ENCODE data around the gene B3GAT1.

The B3GAT1 gene

GRCh38 chr11:134441281-134441680 is 29.2 kb upstream of the B3GAT1 start:
- DNase-seq, result no peak

DNA sequence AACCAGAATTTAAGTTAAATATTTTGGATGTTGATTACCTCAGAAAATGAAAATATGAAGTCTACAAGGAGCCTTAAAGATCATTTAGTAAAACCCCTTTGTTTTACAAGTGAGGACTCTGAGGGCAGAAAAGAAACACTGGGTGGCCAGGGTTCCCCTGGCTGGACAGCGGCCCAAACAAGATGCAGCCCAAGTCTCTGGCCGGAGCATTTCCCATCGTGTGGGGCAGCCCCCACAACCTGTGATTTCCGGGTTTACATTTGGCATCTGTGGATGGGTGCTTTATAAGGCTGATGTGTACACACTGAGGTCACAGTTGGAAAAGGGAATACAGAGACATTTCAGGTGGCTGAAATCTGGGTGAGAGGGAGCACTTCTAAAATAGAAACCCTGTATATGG is 28.8 kb upstream of the B3GAT1 start:
- no peak for DNase-seq

DNA sequence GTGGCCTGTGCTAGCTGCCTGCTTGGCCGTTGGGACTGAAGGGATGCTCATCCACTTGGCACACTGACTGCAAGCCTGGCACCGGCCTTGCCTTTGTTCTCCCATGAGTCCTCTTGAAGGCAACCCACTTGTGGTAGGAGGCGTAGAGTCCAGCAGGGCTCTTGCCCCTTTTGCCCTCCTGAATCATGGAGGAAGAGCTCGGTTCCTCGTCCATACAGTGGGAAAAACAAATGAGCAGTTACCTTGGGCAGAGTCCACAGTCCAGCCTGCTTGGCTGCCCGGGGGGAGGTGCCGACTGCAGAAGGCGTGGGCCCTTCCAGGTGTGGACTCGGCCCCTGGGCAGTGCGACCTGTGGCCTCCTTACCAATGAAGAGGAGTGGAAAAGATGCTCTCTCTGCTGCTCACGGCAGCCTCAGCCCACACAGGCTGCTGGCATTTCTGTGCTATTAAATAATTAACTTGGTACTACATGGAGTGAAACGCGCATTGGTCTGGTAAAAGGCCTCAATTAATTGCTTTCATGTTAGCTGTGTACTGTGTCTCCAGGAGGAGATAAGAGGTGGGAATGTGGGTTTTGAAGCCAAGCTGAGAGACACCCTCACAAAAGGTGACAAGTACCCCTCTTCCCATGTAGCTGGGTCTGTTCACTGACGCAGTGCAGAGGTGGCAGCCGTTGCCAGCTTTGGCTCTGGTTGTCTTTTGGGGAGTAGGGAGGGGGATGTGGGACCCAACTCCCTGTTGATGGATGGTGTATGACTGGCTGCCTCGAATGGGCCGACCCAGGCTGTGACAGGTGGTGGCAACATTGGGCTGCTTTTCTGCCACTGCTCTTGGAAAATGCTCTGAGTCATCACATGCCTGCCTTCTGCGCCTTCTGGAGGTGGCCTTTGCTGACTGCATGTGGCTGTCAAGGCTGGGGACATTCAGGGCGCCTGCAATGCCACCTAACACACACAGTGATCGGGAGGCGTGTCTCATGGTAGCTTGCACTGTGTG is 26.8 kb upstream of the B3GAT1 start:
- no peak for DNase-seq

DNA sequence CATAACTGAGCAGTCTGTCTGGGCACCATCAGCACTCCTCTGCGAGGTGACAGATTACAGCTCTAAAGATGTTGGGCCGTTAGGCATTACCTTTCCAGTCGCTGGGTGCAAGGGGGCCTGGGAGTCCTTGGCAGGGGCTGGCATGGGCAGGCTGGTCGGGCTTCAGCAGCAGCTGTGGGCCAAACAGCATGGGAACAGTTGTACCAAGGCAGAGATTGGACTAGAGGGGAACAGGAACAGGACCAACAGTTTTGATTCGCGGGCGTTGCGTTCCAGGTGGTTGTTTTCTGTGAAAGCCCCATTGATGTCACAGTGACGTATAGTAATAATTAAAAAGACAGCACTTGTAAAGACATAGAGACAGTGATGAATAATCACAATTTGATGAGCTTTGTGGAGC is 25.8 kb upstream of the B3GAT1 start:
- no peak for DNase-seq

- DNase-seq, result no peak
Measured at GRCh38 chr11:134436781-134437180, 24.7 kb upstream of the B3GAT1 start.

- DNase-seq, result no peak
Measured at GRCh38 chr11:134433806-134434205, 21.8 kb upstream of the B3GAT1 start.

DNA sequence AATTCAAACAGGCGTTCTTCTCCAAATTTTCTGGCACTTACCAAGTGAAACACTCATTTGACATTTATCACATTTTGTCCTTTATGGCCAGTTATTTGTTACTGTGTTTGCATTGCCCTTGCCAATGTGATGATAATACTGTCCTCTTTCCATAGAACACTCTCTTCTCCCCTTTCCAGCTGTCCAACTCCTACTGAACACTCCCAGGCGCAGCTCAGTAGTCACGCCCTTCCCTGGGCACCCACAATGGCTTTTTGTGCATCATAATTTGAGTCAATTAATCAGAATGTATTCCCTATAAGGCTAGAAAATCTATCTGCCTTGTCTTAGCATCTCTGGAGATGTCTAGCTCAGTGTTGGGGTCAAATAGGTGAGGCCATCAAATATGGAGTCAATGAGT is 21.2 kb upstream of the B3GAT1 start:
- no peak for DNase-seq

- DNase-seq, result no peak
Measured at GRCh38 chr11:134432776-134433175, 20.7 kb upstream of the B3GAT1 start.

- no peak for DNase-seq
Measured at GRCh38 chr11:134429106-134429505, 17.1 kb upstream of the B3GAT1 start.

- no peak for DNase-seq
Measured at GRCh38 chr11:134425816-134426536, 13.9 kb upstream of the B3GAT1 start.

- DNase-seq, result no peak
Measured at GRCh38 chr11:134425413-134425812, 13.4 kb upstream of the B3GAT1 start.

GRCh38 chr11:134423106-134423505 is 11.1 kb upstream of the B3GAT1 start:
- DNase-seq, result no peak

- no peak for DNase-seq
Measured at GRCh38 chr11:134417871-134418840, 6.1 kb upstream of the B3GAT1 start.

GRCh38 chr11:134416726-134417125 is 4.7 kb upstream of the B3GAT1 start:
- DNase-seq, result no peak

- no peak for DNase-seq
Measured at GRCh38 chr11:134414766-134415765, 3.0 kb upstream of the B3GAT1 start.

- DNase-seq, result no peak
Measured at GRCh38 chr11:134413826-134414731, 2.0 kb upstream of the B3GAT1 start.

DNA sequence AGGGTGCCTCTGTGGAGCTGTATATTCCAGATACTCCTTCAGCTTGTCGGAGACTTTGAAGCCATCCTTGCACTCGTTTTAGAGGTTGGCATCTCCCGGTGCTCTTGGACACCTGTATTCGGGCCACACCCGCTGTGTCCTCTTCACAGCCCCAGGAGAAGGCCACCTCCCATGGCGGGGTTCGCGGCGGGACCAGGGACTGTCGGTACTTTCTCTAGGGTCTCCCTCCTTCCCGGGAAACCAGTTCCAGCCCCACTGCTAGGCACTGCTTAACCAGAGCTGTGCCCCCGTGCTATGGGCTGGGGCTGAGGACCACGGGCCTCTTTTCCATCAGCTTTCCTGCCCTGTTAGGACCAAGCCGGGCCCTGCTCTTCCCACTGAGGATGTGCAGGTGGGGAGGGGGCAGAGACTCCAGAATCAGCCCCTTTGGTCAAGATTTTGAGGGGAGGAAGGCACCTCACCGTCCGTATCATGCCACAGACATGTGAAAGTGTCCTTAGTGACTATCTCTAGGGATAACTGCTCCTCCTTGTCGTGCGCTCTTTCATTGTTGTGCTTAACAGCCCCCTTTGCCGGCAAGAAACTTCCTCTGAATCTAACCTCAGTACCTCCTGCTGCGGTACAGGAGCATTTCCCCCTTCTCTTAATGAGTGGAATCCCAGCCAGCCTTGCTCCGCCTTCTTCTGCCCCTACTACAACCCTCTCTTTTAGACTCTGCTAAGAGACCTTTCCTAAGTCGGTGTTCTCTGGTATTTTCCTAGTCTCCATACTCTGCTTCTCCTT is 1.2 kb upstream of the B3GAT1 start:
- no peak for DNase-seq

DNA sequence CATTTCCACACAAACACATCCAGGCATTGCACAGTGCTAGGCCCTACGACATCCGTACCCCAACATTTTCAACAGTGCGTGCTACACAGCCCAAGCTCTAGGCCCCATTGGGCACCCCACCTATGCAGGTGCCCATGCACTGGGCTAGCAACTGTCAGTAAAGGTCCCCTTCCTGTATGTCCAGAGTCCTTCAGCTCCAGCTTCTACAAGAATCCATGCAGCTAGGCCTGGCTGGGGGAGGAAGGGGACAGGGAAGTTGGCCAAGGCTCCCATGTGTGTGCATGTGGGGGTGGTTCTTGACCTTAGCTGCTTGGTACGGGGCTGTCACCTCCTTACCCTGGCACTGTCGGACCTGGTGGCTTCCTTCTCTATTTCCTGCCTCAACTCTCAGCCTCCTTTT is 1.3 kb downstream of the B3GAT1 start:
- DNase-seq, result no peak

Measured in activated gamma-delta T cell treated with Interleukin-2 at 50 U/mL for 16 hours (primary cell).